H1 (cell line): ENCODE results near the gene TNFSF11. TPM values are rescaled to one million over a fixed set of nuclear protein-coding genes. Genes with fewer than 3 reads are reported as not detected.

Experiments
- ASH2L ChIP-seq: fragments of 200-600, 300-600 bp; sonication (generic); IDR thresholded peaks from one replicate; pipeline ENCODE4 v1.7.1; 2017; ENCODE audit warnings: low read length
- BCL11A ChIP-seq, 2 experiments: IDR thresholded peaks; one replicate each; pipeline ENCODE4 v1.6.1; 2011; ENCODE audit warnings: low read depth in 2 of 2, low read length in 2 of 2, mild to moderate bottlenecking in 2 of 2
- BRCA1 ChIP-seq: IDR thresholded peaks from 2 replicates; pipeline ENCODE4 v1.6.1; 2012; ENCODE audit warnings: low read depth, low read length, improper control_type of control experiment
- EP300 ChIP-seq, 2 experiments: IDR thresholded peaks; 1 replicate in 1 of 2; 2 replicates in 1 of 2; pipeline ENCODE4 v1.6.1; 2011 to 2012; ENCODE audit warnings: low read depth in 2 of 2, low read length in 2 of 2, mild to moderate bottlenecking in 2 of 2, borderline replicate concordance in 1 of 2, inconsistent platforms in 1 of 2, moderate library complexity in 1 of 2
- HDAC2 ChIP-seq, 2 experiments: fragments of 300-600 bp in 1 of 2; sonication (generic) in 1 of 2; IDR thresholded peaks; 2 replicates each; pipeline ENCODE4 v1.6.1; 2011 to 2012; ENCODE audit warnings: low read depth in 2 of 2, low read length in 2 of 2, mild to moderate bottlenecking in 2 of 2, moderate library complexity in 2 of 2, borderline replicate concordance in 1 of 2, inconsistent platforms in 1 of 2
- SIN3A ChIP-seq, 2 experiments: IDR thresholded peaks in 1 of 2; conservative IDR thresholded peaks in 1 of 2; 2 replicates each; pipeline ENCODE4 v1.6.1; 2011 to 2012; ENCODE audit warnings: low read length in 2 of 2, improper control_type of control experiment in 1 of 2, low read depth in 1 of 2, mild to moderate bottlenecking in 1 of 2
- TBP ChIP-seq: IDR thresholded peaks from 2 replicates; pipeline ENCODE4 v1.6.1; 2011; ENCODE audit warnings: low read depth, low read length, improper control_type of control experiment
- USF2 ChIP-seq: IDR thresholded peaks from 2 replicates; pipeline ENCODE4 v1.6.1; 2011; ENCODE audit warnings: low read length, improper control_type of control experiment
- ZNF274 ChIP-seq: IDR thresholded peaks from 2 replicates; pipeline ENCODE4 v1.7.0; 2012; ENCODE audit warnings: low read length, borderline replicate concordance; ENCODE audit errors: extremely low read depth
- polyA plus RNA-seq, 7 experiments: library from polyadenylated mRNA; depleted of rRNA in 3 of 7; stranded (reverse) in 5 of 7; unstranded in 2 of 7; fragments of >200 nt in 5 of 7; fragments of 200-250 nt in 2 of 7; gene quantifications; 1 replicate in 5 of 7; 2 replicates in 1 of 7; 4 replicates in 1 of 7; pipeline versions ENCODE4 v1.2.1 to v1.2.3, GENCODE V29; 2011 to 2013; ENCODE audit warnings: missing spikeins in 2 of 7, mixed read lengths in 2 of 7
- total RNA-seq: library from RNA; stranded (reverse); fragmentation: NEBNext Ultra II Directional; extraction: Animal tissue kit (Norgen Biotek cat#: 25700); gene quantifications from 2 replicates; pipeline ENCODE4 v1.2.1, GENCODE V29; 2021

Gene TNFSF11
- total and polyA plus RNA-seq, 2 of the 8 experiments (the other 6 are each of a cell fraction or from before 2014, with no cell fraction given) = 9.3 to 12.0 TPM

- TF ChIP-seq USF2 (peak; percentile 47; the same call in 1 of the 2 replicates), EP300 (IDR thresholded peaks at IDR 0.05; ENCODE audit: borderline replicate concordance in 1 of 2, low read depth in 2 of 2, low read length in 2 of 2) (peak in 1 of 2 experiments; percentile 56; a peak in 1 of 3 replicates), ASH2L (peak; percentile 23), TBP (no peak), SIN3A (conservative IDR thresholded peaks at IDR 0.05 in 1 of 2, IDR thresholded peaks at IDR 0.05 in 1 of 2; ENCODE audit: low read depth in 1 of 2, low read length in 2 of 2) (peak in 1 of 2 experiments; percentile 67; a peak in 1 of 4 replicates), BRCA1 (no peak), BCL11A (IDR thresholded peaks at IDR 0.05; ENCODE audit: low read depth in 2 of 2, low read length in 2 of 2) (peak in 1 of 2 experiments; percentile 11), HDAC2 (IDR thresholded peaks at IDR 0.05; ENCODE audit: borderline replicate concordance in 1 of 2, low read depth in 2 of 2, low read length in 2 of 2) (peak; percentile 3 to 76; a peak in 2 of 4 replicates), ZNF274 (no peak)
Observed at GRCh38 chr13:42592915-42593900, 19.3 kb downstream of the TNFSF11 start (continued).
